NCI-H1105 treated with DMSO at 0.1 percent for 48 hours (cell line): ENCODE data around the gene C1orf210.

Experiments used
- DNase-seq: peaks from one replicate; lab custom pipeline; 2025; lab: John Stamatoyannopoulos, UW

Gene C1orf210

GRCh38 chr1:43273708-43274107, 11.7 kb downstream of the C1orf210 start:
- no peak for DNase-seq

- no peak for DNase-seq
Observed at GRCh38 chr1:43272576-43273571, 12.5 kb downstream of the C1orf210 start.

GRCh38 chr1:43272161-43272560, 13.2 kb downstream of the C1orf210 start:
- no peak for DNase-seq

GRCh38 chr1:43271186-43272118, 13.9 kb downstream of the C1orf210 start:
- no peak for DNase-seq

- peak; percentile 79 for DNase-seq
Observed at GRCh38 chr1:43270421-43271095, 14.8 kb downstream of the C1orf210 start.

GRCh38 chr1:43269627-43270375, 15.6 kb downstream of the C1orf210 start, which contains the start of gene TMEM125:
Gene TMEM125 (plus strand): TSS chr1:43269983. CDS start chr1:43272723, 2,740 bp downstream.
- no peak for DNase-seq

GRCh38 chr1:43267818-43268425, 17.5 kb downstream of the C1orf210 start:
- DNase-seq, result no peak

GRCh38 chr1:43267291-43267805, 18.0 kb downstream of the C1orf210 start:
- no peak for DNase-seq

- DNase-seq, result no peak
Observed at GRCh38 chr1:43266881-43267280, 18.5 kb downstream of the C1orf210 start.

GRCh38 chr1:43265431-43265830, 19.9 kb downstream of the C1orf210 start:
- no peak for DNase-seq

- no peak for DNase-seq
Observed at GRCh38 chr1:43258370-43258769, 27.0 kb downstream of the C1orf210 start.

- DNase-seq, result no peak
Observed at GRCh38 chr1:43256675-43257570, 28.5 kb downstream of the C1orf210 start.

GRCh38 chr1:43255438-43256210, 29.8 kb downstream of the C1orf210 start:
- DNase-seq, result no peak

- DNase-seq, result no peak
Observed at GRCh38 chr1:43253876-43254275, 31.5 kb downstream of the C1orf210 start.

- DNase-seq, result no peak
Observed at GRCh38 chr1:43253173-43253572, 32.2 kb downstream of the C1orf210 start.

- no peak for DNase-seq
Observed at GRCh38 chr1:43252225-43252624, 33.2 kb downstream of the C1orf210 start.

GRCh38 chr1:43251024-43251423, 34.4 kb downstream of the C1orf210 start:
- no peak for DNase-seq

- DNase-seq, result no peak
Observed at GRCh38 chr1:43250351-43250761, 35.0 kb downstream of the C1orf210 start.
